ENCODE measurements around the gene CCDC102A. TPM values are rescaled to one million over a fixed set of nuclear protein-coding genes. Genes with fewer than 3 reads are reported as not detected.

Gene CCDC102A
- total and polyA plus RNA-seq, 9 of the 15 experiments (the other 6 are each of a cell fraction or from before 2014, with no cell fraction given), result 0.03 to 4.9 (median 1.4) TPM

DNA sequence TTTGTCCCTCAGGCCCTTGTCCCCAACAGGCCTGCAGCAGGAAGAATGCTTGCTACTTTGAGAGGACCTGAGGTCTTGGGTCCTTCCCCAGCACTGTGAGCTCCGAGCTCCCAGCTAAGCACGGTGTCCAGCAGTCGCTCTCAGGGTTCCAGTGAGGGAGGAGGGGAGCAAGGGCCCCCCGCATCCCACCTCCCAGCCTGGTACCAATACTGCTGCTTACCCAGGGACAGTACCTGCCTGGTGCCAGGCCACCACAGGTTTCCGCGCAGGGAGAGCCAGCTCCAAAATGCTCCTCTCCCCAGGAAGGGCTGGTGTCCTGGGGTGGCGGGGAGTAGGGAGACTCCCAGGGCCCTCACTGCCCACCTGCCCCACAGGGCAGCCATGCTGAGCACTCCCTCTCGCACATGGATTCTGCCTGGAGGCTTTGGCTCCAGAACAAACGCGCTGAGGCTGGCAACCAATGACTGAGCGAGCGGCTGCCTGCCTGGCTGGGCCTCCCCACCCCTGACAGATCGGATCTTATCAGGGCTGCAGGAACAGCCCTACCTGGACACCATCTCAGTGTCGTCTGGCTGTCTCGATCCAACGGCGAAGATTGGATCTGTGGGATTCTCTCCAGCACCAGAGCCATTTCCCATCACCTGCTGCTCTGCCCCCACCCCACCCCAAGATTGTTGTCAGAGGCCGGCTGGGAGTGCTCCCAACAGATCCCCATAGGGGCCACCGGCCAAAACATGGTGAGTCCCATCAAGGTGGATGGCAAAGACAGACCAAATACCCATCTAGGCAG, 52.5 kb downstream of the CCDC102A start:
- CTCF ChIA-PET (ENCODE audit: low intra/inter-chr PET ratio), result no interaction called here
- no peaks in the 10 kb centered on the region for H3K9me3 ChIP-seq (replicated peaks; ENCODE audit: control insufficient read depth, insufficient read depth, low read depth, low read length)
- no peaks in the 10 kb centered on the region for H3K79me2 ChIP-seq (ENCODE audit: control insufficient read depth, insufficient read depth, low read length)
- TF ChIP-seq, protein P1, sequence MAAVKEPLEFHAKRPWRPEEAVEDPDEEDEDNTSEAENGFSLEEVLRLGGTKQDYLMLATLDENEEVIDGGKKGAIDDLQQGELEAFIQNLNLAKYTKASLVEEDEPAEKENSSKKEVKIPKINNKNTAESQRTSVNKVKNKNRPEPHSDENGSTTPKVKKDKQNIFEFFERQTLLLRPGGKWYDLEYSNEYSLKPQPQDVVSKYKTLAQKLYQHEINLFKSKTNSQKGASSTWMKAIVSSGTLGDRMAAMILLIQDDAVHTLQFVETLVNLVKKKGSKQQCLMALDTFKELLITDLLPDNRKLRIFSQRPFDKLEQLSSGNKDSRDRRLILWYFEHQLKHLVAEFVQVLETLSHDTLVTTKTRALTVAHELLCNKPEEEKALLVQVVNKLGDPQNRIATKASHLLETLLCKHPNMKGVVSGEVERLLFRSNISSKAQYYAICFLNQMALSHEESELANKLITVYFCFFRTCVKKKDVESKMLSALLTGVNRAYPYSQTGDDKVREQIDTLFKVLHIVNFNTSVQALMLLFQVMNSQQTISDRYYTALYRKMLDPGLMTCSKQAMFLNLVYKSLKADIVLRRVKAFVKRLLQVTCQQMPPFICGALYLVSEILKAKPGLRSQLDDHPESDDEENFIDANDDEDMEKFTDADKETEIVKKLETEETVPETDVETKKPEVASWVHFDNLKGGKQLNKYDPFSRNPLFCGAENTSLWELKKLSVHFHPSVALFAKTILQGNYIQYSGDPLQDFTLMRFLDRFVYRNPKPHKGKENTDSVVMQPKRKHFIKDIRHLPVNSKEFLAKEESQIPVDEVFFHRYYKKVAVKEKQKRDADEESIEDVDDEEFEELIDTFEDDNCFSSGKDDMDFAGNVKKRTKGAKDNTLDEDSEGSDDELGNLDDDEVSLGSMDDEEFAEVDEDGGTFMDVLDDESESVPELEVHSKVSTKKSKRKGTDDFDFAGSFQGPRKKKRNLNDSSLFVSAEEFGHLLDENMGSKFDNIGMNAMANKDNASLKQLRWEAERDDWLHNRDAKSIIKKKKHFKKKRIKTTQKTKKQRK (IDR thresholded peaks at IDR 0.05; ENCODE audit: borderline replicate concordance, low read depth, low read length), result no peak
- TF ChIP-seq, protein P2, sequence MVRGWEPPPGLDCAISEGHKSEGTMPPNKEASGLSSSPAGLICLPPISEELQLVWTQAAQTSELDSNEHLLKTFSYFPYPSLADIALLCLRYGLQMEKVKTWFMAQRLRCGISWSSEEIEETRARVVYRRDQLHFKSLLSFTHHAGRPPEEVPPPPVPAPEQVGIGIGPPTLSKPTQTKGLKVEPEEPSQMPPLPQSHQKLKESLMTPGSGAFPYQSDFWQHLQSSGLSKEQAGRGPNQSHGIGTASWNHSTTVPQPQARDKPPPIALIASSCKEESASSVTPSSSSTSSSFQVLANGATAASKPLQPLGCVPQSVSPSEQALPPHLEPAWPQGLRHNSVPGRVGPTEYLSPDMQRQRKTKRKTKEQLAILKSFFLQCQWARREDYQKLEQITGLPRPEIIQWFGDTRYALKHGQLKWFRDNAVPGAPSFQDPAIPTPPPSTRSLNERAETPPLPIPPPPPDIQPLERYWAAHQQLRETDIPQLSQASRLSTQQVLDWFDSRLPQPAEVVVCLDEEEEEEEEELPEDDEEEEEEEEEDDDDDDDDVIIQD (CRISPR knock-in tag; IDR thresholded peaks at IDR 0.05), result no peak
- TF ChIP-seq ZNF766 (CRISPR knock-in tag; conservative IDR thresholded peaks at IDR 0.05) (no peak), DPF2 (IDR thresholded peaks at IDR 0.05) (0 out of 2 replicates have a peak, but pooled peaks have one; percentile 31), ZEB2 (IDR thresholded peaks at IDR 0.05) (peak; percentile 27; the same call in 1 of the 2 replicates), POLR2AphosphoS2 (IDR thresholded peaks at IDR 0.05; ENCODE audit: low read length) (no peak), CTBP1 (IDR thresholded peaks at IDR 0.05; ENCODE audit: borderline replicate concordance) (0 out of 2 replicates have a peak, but pooled peaks have one; percentile 36), ZNF263 (CRISPR knock-in tag; IDR thresholded peaks at IDR 0.05; ENCODE audit: borderline replicate concordance) (peak; percentile 93)
- TF ChIP-seq, protein P3, sequence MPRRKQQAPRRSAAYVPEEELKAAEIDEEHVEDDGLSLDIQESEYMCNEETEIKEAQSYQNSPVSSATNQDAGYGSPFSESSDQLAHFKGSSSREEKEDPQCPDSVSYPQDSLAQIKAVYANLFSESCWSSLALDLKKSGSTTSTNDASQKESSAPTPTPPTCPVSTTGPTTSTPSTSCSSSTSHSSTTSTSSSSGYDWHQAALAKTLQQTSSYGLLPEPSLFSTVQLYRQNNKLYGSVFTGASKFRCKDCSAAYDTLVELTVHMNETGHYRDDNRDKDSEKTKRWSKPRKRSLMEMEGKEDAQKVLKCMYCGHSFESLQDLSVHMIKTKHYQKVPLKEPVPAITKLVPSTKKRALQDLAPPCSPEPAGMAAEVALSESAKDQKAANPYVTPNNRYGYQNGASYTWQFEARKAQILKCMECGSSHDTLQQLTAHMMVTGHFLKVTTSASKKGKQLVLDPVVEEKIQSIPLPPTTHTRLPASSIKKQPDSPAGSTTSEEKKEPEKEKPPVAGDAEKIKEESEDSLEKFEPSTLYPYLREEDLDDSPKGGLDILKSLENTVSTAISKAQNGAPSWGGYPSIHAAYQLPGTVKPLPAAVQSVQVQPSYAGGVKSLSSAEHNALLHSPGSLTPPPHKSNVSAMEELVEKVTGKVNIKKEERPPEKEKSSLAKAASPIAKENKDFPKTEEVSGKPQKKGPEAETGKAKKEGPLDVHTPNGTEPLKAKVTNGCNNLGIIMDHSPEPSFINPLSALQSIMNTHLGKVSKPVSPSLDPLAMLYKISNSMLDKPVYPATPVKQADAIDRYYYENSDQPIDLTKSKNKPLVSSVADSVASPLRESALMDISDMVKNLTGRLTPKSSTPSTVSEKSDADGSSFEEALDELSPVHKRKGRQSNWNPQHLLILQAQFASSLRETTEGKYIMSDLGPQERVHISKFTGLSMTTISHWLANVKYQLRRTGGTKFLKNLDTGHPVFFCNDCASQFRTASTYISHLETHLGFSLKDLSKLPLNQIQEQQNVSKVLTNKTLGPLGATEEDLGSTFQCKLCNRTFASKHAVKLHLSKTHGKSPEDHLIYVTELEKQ (CRISPR knock-in tag; IDR thresholded peaks at IDR 0.05), result no peak
- TF ChIP-seq, protein P4, sequence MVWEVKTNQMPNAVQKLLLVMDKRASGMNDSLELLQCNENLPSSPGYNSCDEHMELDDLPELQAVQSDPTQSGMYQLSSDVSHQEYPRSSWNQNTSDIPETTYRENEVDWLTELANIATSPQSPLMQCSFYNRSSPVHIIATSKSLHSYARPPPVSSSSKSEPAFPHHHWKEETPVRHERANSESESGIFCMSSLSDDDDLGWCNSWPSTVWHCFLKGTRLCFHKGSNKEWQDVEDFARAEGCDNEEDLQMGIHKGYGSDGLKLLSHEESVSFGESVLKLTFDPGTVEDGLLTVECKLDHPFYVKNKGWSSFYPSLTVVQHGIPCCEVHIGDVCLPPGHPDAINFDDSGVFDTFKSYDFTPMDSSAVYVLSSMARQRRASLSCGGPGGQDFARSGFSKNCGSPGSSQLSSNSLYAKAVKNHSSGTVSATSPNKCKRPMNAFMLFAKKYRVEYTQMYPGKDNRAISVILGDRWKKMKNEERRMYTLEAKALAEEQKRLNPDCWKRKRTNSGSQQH (CRISPR knock-in tag; IDR thresholded peaks at IDR 0.05), result no peak

More for the DNA sequence above, 52.5 kb downstream of the CCDC102A start:
- Histone ChIP-seq H3K9me1 (ENCODE audit: control insufficient read depth, insufficient read depth, low read length) (no peaks in the 10 kb centered on the region), H2AFZ (ENCODE audit: low read depth, low read length) (no peak overlapping the region), H3K36me3 (ENCODE audit: control insufficient read depth, insufficient read depth, low read length) (no peaks in the 10 kb centered on the region), H3K4me1 (replicated peaks in 1 of 2; ENCODE audit: control insufficient read depth in 2 of 2, insufficient read depth in 2 of 2, low read length in 2 of 2) (peaks cover 17 to 56% of the 10 kb centered on the region in 2 experiments; a peak in 4 of 5 replicates), H3K4me2 (ENCODE audit: insufficient read depth, low read length) (no peak overlapping the region), H3K9ac (ENCODE audit: insufficient read depth in 1 of 2, low read depth in 2 of 2, low read length in 2 of 2) (peak overlapping the region in 1 of 2 experiments; percentile 55; a peak in 2 of 4 replicates), H4K20me1 (replicated peaks; ENCODE audit: control insufficient read depth, insufficient read depth, low read length) (no peaks in the 10 kb centered on the region), H3K27ac (ENCODE audit: extremely low read depth, low read depth, low read length) (no peak overlapping the region), H3K27me3 (ENCODE audit: control insufficient read depth in 2 of 2, insufficient read depth in 2 of 2, low read length in 2 of 2) (no peaks in the 10 kb centered on the region), H3K4me3 (no peak overlapping the region)
- DNase-seq (ENCODE audit: extremely low read depth in 1 of 4, low spot score in 3 of 4) (peak in 2 of 4 experiments; percentile 44 to 45), ATAC-seq (no peak), FAIRE-seq (no peak)
- in situ Hi-C loops (cut with MboI), result no loop called here
- BruUV-seq (replicated peaks), result no TSS peak
- intact Hi-C loops (cut with micrococcal nuclease), result no loop called here
- POLR2A ChIA-PET, result interaction anchor here (0.7 to 1.2 kb wide), 2 partner anchors 11 to 33 kb away, joined by 3 to 4 read pairs; no protein-coding TSS in a partner anchor
- 40% methylated on average over 16 of the region's 19 CpGs for WGBS (ENCODE audit: insufficient coverage, low coverage, missing lambda C conversion rate)

Data from K562 (cell line).